GM12892 (cell line): Measurements from ENCODE around the gene HYAL2.
A peak's percentile ranks its signal among the peaks of the same experiment; 100 is the strongest.

Source experiments
- POLR2A ChIP-seq: IDR thresholded peaks from 2 replicates; pipeline ENCODE4 v1.6.1; 2011; ENCODE audit warnings: low read depth, low read length, control low read depth
- POLR2AphosphoS5 ChIP-seq: IDR thresholded peaks from 2 replicates; pipeline ENCODE4 v1.6.1; 2011; ENCODE audit warnings: low read depth, low read length, control low read depth
- TAF1 ChIP-seq: IDR thresholded peaks from 2 replicates; pipeline ENCODE4 v1.6.1; 2011; ENCODE audit warnings: low read depth, mild to moderate bottlenecking, control low read depth, low read length, borderline replicate concordance

- TF ChIP-seq POLR2A (peak; percentile 83), TAF1 (0 out of 2 replicates have a peak, but pooled peaks have one; percentile 43), POLR2AphosphoS5 (peak; percentile 64)
These were observed 30.1 kb downstream of the HYAL2 start, which contains the start of gene IFRD2 for GRCh38 chr3:50292159-50293078.
